Kidney (tissue), 14 donors: ENCODE results near the gene CHMP1B. TPM values are rescaled to one million over a fixed set of nuclear protein-coding genes. Genes with fewer than 3 reads are reported as not detected.

Experiments
- DNase-seq, 5 donors: peaks; one replicate each; pipeline ENCODE4 v3.0.0-alpha.2; 2013 to 2020
- FAIRE-seq: peaks from 2 replicates; lab custom pipeline; 2012; peaks lifted over from hg19 to GRCh38; lab: Jason Lieb, UNC
- H3K27ac ChIP-seq, 2 donors: one replicate each; pipeline ENCODE4 v1.7.0; 2013; ENCODE audit warnings: low read depth in 2 of 2, low read length in 2 of 2, inconsistent platforms in 1 of 2
- H3K27me3 ChIP-seq: one replicate; pipeline ENCODE4 v1.7.1; 2013; ENCODE audit warnings: low read length, inconsistent platforms; ENCODE audit not compliant: control insufficient read depth, insufficient read depth
- H3K36me3 ChIP-seq, 3 donors: one replicate each; pipeline versions ENCODE4 v1.7.0 to v1.7.1; 2013; ENCODE audit warnings: low read length in 3 of 3, control low read depth in 1 of 3, inconsistent platforms in 1 of 3; ENCODE audit not compliant: insufficient read depth in 3 of 3, control insufficient read depth in 2 of 3
- H3K4me1 ChIP-seq, 3 donors: one replicate each; pipeline versions ENCODE4 v1.7.0 to v1.7.1; 2013; ENCODE audit warnings: low read length in 3 of 3, inconsistent platforms in 1 of 3, low read depth in 1 of 3; ENCODE audit not compliant: control insufficient read depth in 2 of 3, insufficient read depth in 2 of 3
- H3K4me3 ChIP-seq, 3 donors: one replicate each; pipeline versions ENCODE4 v1.7.0 to v1.8.1; 2013; ENCODE audit warnings: low read length in 3 of 3, control low read depth in 1 of 3, inconsistent platforms in 1 of 3
- H3K9ac ChIP-seq, 3 donors: one replicate each; pipeline versions ENCODE4 v1.7.0 to v1.7.1; 2013; ENCODE audit warnings: low read length in 3 of 3, control low read depth in 1 of 3, inconsistent platforms in 1 of 3
- H3K9me3 ChIP-seq, 3 donors: one replicate each; pipeline versions ENCODE4 v1.7.0 to v1.7.1; 2013; ENCODE audit warnings: low read length in 3 of 3, control low read depth in 1 of 3, inconsistent platforms in 1 of 3; ENCODE audit not compliant: control insufficient read depth in 2 of 3, insufficient read depth in 1 of 3
- intact Hi-C: fragments of 100-400 bp; cut with DNase I; formaldehyde crosslinking; loops from one replicate; pipeline ENCODE4 v1.11.1; 2022
- polyA plus RNA-seq: library from polyadenylated mRNA; stranded (reverse); fragments of 350-450 nt; fragmentation: Illumina TruSeq; extraction: RNeasy Lipid Tissue Mini Kit (QIAGEN cat#74804); gene quantifications from one replicate; pipeline ENCODE4 v1.2.3, GENCODE V29; 2014; ENCODE audit warnings: low read depth, low replicate concordance; ENCODE audit not compliant: insufficient read depth
- total RNA-seq: library from RNA; stranded (reverse); fragmentation: NEBNext Ultra II Directional; extraction: Animal tissue kit (Norgen Biotek cat#: 25700); gene quantifications from one replicate; pipeline ENCODE4 v1.2.1, GENCODE V29; 2021
- TF ChIP-seq, protein P1 (sequence below): IDR thresholded peaks from 3 replicates; pipeline ENCODE4 v1.5.1; 2012; ENCODE audit warnings: mild to moderate bottlenecking, moderate library complexity, borderline replicate concordance; ENCODE audit not compliant: insufficient read depth; ENCODE audit errors: extremely low read depth
- donor health status: control.
- donor health status: control.
- donor health status: control.
- donor health status: control.
- donor health status: control.
- donor health status: DM: yes; HTN: yes; CAD: no.
- donor health status: Normal renal cell carcinoma (clear cell type).

CHMP1B gene
- total and polyA plus RNA-seq, 2 donors from 2014 or later = 34.5 to 47.4 TPM

DNA sequence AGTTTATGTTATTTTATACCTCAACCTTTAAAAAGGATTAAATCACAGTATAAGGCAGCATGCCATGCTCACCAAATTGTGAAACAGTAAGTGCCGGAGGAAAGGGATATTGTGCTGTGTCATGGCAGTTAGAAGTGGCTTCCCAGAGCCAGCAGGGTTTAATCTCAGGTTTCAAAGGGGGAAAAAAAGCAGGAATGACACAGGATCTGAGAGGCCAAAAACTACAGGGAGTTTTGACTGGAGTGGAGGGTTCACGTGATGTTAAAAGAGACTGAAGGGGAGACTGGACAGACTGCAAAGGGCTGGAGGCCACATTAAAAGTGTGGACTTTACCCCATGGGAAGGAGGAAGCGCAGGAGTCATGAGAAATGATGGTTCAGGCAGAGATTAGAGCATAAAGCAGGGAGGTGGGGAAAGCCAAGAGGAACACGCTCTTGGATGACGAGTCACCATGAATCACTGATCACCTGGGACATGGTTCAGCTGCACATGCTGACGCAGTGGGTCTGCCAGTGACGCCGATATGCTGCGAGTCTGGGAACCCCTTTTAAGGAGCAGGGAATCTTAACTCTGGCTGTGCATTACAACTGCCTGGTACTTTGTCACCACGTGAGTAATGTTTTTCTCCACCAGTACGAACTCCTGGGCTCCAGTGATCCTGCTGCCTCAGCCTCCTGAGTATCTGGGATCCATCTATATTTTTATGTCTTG, 6.1 kb downstream of the CHMP1B start:
- DNase-seq = peak in 4 of 5 donors; percentile 63 to 88 (median 74)
- TF ChIP-seq, protein P1, sequence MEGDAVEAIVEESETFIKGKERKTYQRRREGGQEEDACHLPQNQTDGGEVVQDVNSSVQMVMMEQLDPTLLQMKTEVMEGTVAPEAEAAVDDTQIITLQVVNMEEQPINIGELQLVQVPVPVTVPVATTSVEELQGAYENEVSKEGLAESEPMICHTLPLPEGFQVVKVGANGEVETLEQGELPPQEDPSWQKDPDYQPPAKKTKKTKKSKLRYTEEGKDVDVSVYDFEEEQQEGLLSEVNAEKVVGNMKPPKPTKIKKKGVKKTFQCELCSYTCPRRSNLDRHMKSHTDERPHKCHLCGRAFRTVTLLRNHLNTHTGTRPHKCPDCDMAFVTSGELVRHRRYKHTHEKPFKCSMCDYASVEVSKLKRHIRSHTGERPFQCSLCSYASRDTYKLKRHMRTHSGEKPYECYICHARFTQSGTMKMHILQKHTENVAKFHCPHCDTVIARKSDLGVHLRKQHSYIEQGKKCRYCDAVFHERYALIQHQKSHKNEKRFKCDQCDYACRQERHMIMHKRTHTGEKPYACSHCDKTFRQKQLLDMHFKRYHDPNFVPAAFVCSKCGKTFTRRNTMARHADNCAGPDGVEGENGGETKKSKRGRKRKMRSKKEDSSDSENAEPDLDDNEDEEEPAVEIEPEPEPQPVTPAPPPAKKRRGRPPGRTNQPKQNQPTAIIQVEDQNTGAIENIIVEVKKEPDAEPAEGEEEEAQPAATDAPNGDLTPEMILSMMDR = no peak
- H3K27me3 ChIP-seq = no peaks in the 10 kb centered on the region
- no peaks in the 10 kb centered on the region for H3K36me3 ChIP-seq
- intact Hi-C loops = no loop called here
- FAIRE-seq = no peak
- peak overlapping the region; percentile 29 to 47 for H3K27ac ChIP-seq
- peak overlapping the region in 1 of 3 donors; percentile 33 for H3K9ac ChIP-seq
- peaks cover 0 to 10% (median 7%) of the 10 kb centered on the region in 3 donors for H3K4me1 ChIP-seq
- peak overlapping the region in 2 of 3 donors; percentile 42 to 44 for H3K4me3 ChIP-seq
- no peaks in the 10 kb centered on the region for H3K9me3 ChIP-seq

DNA sequence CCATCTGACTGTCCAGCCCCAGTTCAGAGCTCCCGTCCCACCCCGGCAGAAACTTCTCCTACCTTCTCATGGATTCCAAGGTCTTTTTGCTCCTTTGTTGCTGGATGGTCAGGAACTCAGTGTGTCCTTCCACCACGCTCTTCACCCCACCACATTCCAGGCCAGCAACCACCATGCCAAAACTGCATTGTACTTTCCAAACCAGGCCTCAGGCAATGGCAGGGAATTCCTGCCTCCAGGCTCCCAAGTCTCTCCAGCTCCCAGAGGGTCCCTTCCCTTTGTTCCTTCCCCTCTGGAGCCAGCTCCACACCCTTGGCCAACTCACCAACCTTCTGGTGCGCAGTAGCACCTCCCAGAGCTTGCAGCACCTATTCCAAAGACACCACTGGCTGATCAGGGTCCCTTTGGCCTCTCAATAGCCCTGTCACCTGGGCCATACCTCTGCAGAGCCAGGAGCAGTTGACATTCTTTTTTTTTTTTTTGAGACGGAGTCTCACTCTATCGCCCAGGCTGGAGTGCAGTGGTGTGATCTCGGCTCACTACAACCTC, 8.1 kb downstream of the CHMP1B start:
- DNase-seq = no peak
- no peaks in the 10 kb centered on the region for H3K36me3 ChIP-seq
- peaks cover 0 to 5% (median 3%) of the 10 kb centered on the region in 3 donors for H3K4me1 ChIP-seq
- no peak overlapping the region for H3K9ac ChIP-seq
- no peaks in the 10 kb centered on the region for H3K27me3 ChIP-seq
- intact Hi-C loops = no loop called here
- no peak for FAIRE-seq
- TF ChIP-seq, protein P1 = no peak
- no peak overlapping the region for H3K27ac ChIP-seq
- H3K4me3 ChIP-seq = no peak overlapping the region
- no peaks in the 10 kb centered on the region for H3K9me3 ChIP-seq

DNA sequence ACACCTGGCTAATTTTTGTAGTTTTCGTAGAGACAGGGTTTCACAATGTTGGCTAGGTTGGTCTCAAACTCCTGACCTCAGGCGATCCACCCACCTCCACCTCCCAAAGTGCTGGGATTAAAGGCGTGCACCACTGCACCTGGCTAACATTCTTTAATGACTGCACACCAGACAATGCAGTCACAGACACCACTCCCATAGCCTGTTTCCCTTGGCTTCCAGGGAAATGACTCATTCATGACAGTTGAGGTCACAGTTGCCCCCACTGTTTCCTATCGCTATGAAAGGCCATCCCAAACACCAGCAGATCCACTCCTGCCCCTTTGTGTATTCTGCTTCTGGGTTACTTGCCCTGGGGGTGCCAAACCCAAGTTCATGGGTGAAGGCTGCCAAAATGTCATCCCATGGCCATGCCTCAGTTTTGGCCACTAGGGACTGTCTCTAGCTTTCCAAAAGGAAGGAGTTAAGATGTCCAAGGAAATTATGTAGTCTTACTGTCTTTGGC, 8.7 kb downstream of the CHMP1B start:
- Histone ChIP-seq H3K4me3 (no peak overlapping the region), H3K4me1 (peaks cover 0 to 5% (median 3%) of the 10 kb centered on the region in 3 donors), H3K27ac (no peak overlapping the region), H3K9ac (no peak overlapping the region), H3K9me3 (no peaks in the 10 kb centered on the region), H3K27me3 (no peaks in the 10 kb centered on the region), H3K36me3 (no peaks in the 10 kb centered on the region)
- DNase-seq (no peak), FAIRE-seq (no peak)
- TF ChIP-seq, protein P1 = no peak
- intact Hi-C loops = no loop called here
